SIG-M5 (cell line): ENCODE data around the gene CMKLR1.

Experiments used
- DNase-seq: peaks from one replicate; lab custom pipeline; 2025; lab: John Stamatoyannopoulos, UW

CMKLR1 gene

GRCh38 chr12:108337235-108338223 lies 1.6 kb downstream of the CMKLR1 start:
- no peak for DNase-seq

GRCh38 chr12:108335349-108336119 lies 3.6 kb downstream of the CMKLR1 start:
- peak; percentile 20 for DNase-seq

GRCh38 chr12:108333898-108334699 lies 5.0 kb downstream of the CMKLR1 start:
- no peak for DNase-seq

- no peak for DNase-seq
These were observed 6.2 kb downstream of the CMKLR1 start for GRCh38 chr12:108332791-108333382.

- DNase-seq = no peak
These were observed 10.7 kb downstream of the CMKLR1 start for GRCh38 chr12:108328420-108328819.

- no peak for DNase-seq
These were observed 11.3 kb downstream of the CMKLR1 start for GRCh38 chr12:108327621-108328344.

GRCh38 chr12:108326254-108326750 lies 12.8 kb downstream of the CMKLR1 start:
- no peak for DNase-seq

GRCh38 chr12:108325549-108325948 lies 13.6 kb downstream of the CMKLR1 start:
- DNase-seq = no peak

GRCh38 chr12:108325018-108325358 lies 14.1 kb downstream of the CMKLR1 start:
- DNase-seq = no peak

- no peak for DNase-seq
These were observed 14.6 kb downstream of the CMKLR1 start for GRCh38 chr12:108324351-108325017.

GRCh38 chr12:108323581-108323980 lies 15.5 kb downstream of the CMKLR1 start:
- no peak for DNase-seq

- no peak for DNase-seq
These were observed 16.1 kb downstream of the CMKLR1 start for GRCh38 chr12:108322998-108323397.

GRCh38 chr12:108321688-108322087 lies 17.4 kb downstream of the CMKLR1 start:
- DNase-seq = no peak

- DNase-seq = no peak
These were observed 18.4 kb downstream of the CMKLR1 start for GRCh38 chr12:108320507-108321293.

GRCh38 chr12:108319277-108320234 lies 19.6 kb downstream of the CMKLR1 start:
- DNase-seq = no peak

- no peak for DNase-seq
These were observed 20.4 kb downstream of the CMKLR1 start for GRCh38 chr12:108318472-108319275.
